Measurements from ENCODE around the gene LHX1.

The LHX1 gene

GRCh38 chr17:36947922-36948716, 10.8 kb downstream of the LHX1 start (continued):
- TF ChIP-seq ZNF391 (tag by site-specific recombination; IDR thresholded peaks at IDR 0.05; ENCODE audit: borderline replicate concordance, low read depth) (no peak), PRDM10 (tag by site-specific recombination; IDR thresholded peaks at IDR 0.05) (peak; percentile 76), ZNF138 (tag by site-specific recombination; IDR thresholded peaks at IDR 0.05; ENCODE audit: borderline replicate concordance) (no peak), ZNF23 (tag by site-specific recombination; IDR thresholded peaks at IDR 0.05; ENCODE audit: borderline replicate concordance) (no peak), ZNF701 (tag by site-specific recombination; IDR thresholded peaks at IDR 0.05) (no peak), ZNF132 (tag by site-specific recombination; IDR thresholded peaks at IDR 0.05; ENCODE audit: borderline replicate concordance) (no peak), ZEB2 (tag by site-specific recombination; IDR thresholded peaks at IDR 0.05) (no peak; the same call in 1 of the 2 replicates), EGR2 (tag by site-specific recombination; IDR thresholded peaks at IDR 0.05; ENCODE audit: low read depth) (no peak), CTCF (tag by site-specific recombination; IDR thresholded peaks at IDR 0.05) (peak; percentile 55; the same call in 1 of the 2 replicates), ZBTB26 (tag by site-specific recombination; optimal IDR thresholded peaks at IDR 0.05) (no peak), ZFP69B (tag by site-specific recombination; IDR thresholded peaks at IDR 0.05) (peak; percentile 49; the same call in 1 of the 2 replicates), HOXC10 (CRISPR knock-in tag; IDR thresholded peaks at IDR 0.05) (no peak), ZNF335 (tag by site-specific recombination; conservative IDR thresholded peaks at IDR 0.05) (peak; percentile 85), ZNF148 (tag by site-specific recombination; IDR thresholded peaks at IDR 0.05; ENCODE audit: borderline replicate concordance) (no peak), ZNF140 (tag by site-specific recombination; IDR thresholded peaks at IDR 0.05) (no peak), KLF17 (tag by site-specific recombination; IDR thresholded peaks at IDR 0.05) (no peak), ZNF513 (tag by site-specific recombination; IDR thresholded peaks at IDR 0.05) (no peak), ZNF76 (tag by site-specific recombination; IDR thresholded peaks at IDR 0.05; ENCODE audit: borderline replicate concordance, low read depth) (no peak), PBX3 (CRISPR knock-in tag; IDR thresholded peaks at IDR 0.05) (0 out of 2 replicates have a peak, but pooled peaks have one; percentile 1), HOXD13 (CRISPR knock-in tag; IDR thresholded peaks at IDR 0.05; ENCODE audit: borderline replicate concordance) (no peak), PRDM1 (tag by site-specific recombination; IDR thresholded peaks at IDR 0.05) (no peak), ZNF580 (tag by site-specific recombination; IDR thresholded peaks at IDR 0.05) (peak; percentile 6; the same call in 1 of the 2 replicates), ZSCAN30 (tag by site-specific recombination; IDR thresholded peaks at IDR 0.05) (no peak), KLF7 (tag by site-specific recombination; IDR thresholded peaks at IDR 0.05; ENCODE audit: borderline replicate concordance) (no peak), KLF10 (tag by site-specific recombination; IDR thresholded peaks at IDR 0.05) (no peak)

All from HEK293 (cell line).